ENCODE data around the gene ENO3. TPM values are rescaled to one million over a fixed set of nuclear protein-coding genes. Genes with fewer than 3 reads are reported as not detected.

The ENO3 gene
- total and polyA plus RNA-seq, 5 donors = 198 to 695 (median 246) TPM

DNA sequence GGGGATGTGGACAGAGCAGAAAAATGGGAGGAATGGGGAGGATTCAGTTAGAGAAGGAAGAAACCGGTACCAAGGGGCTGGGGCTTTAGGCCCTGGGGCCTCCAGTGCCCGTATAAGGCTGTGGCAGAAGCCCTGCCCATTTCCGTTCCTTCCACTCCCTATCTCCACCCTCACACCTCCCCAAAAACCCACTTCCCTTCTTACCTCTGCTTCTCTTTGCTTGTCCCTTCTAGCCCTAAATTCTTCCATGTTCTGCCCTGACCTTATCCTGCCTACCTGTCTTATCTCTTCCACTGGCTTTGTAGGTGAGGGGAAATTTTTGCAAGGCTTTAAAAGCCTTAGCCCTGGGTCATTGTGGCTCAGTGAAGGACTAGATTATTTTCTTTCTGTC is 6.8 kb upstream of the ENO3 start:
- Histone ChIP-seq H3K4me1 (ENCODE audit: control insufficient read depth, insufficient read depth, low read length) (peaks cover 7% of the 10 kb centered on the region), H3K4me3 (ENCODE audit: low read length) (no peak overlapping the region), H3K27me3 (ENCODE audit: control insufficient read depth, insufficient read depth) (no peaks in the 10 kb centered on the region), H3K9me3 (ENCODE audit: control insufficient read depth, low read length) (no peaks in the 10 kb centered on the region), H3K27ac (ENCODE audit: low read length) (no peak overlapping the region)
- ATAC-seq = no peak
- DNase-seq = peak in 2 of 3 donors; percentile 36 to 67
- 41% methylated on average over 3 of the region's 3 CpGs for WGBS
- intact Hi-C loops (cut with DNase I) = loop anchor here in 1 of 4 donors (5.0 kb wide), 1 partner anchor 37 kb away; no protein-coding TSS in a partner anchor

DNA sequence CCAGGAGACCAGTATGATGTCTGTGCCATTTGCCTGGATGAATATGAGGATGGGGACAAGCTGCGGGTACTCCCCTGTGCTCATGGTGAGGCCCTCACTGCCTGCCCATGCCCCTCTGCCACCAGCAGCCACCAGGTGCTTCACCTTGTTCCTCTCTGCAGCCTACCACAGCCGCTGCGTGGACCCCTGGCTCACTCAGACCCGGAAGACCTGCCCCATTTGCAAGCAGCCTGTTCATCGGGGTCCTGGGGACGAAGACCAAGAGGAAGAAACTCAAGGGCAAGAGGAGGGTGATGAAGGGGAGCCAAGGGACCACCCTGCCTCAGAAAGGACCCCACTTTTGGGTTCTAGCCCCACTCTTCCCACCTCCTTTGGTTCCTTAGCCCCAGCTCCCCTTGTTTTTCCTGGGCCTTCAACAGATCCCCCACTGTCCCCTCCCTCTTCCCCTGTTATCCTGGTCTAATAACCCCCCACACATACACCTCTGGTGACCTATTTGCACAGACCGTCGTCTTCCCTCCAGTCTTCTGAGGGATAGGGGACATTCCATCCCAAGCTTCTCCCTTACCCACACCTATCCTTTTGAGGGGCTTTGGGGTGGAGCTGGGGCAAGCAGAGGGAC is 6.3 kb upstream of the ENO3 start:
- peaks cover 7% of the 10 kb centered on the region for H3K4me1 ChIP-seq (ENCODE audit: control insufficient read depth, insufficient read depth, low read length)
- H3K9me3 ChIP-seq (ENCODE audit: control insufficient read depth, low read length) = no peaks in the 10 kb centered on the region
- H3K4me3 ChIP-seq (ENCODE audit: low read length) = no peak overlapping the region
- ATAC-seq (no peak), DNase-seq (no peak)
- peak overlapping the region; percentile 54 for H3K27ac ChIP-seq (ENCODE audit: low read length)
- no peaks in the 10 kb centered on the region for H3K27me3 ChIP-seq (ENCODE audit: control insufficient read depth, insufficient read depth)
- intact Hi-C loops (cut with DNase I) = loop anchor here in 1 of 4 donors (5.0 kb wide), 1 partner anchor 37 kb away; no protein-coding TSS in a partner anchor
- WGBS = 55% methylated on average over 8 of the region's 8 CpGs

DNA sequence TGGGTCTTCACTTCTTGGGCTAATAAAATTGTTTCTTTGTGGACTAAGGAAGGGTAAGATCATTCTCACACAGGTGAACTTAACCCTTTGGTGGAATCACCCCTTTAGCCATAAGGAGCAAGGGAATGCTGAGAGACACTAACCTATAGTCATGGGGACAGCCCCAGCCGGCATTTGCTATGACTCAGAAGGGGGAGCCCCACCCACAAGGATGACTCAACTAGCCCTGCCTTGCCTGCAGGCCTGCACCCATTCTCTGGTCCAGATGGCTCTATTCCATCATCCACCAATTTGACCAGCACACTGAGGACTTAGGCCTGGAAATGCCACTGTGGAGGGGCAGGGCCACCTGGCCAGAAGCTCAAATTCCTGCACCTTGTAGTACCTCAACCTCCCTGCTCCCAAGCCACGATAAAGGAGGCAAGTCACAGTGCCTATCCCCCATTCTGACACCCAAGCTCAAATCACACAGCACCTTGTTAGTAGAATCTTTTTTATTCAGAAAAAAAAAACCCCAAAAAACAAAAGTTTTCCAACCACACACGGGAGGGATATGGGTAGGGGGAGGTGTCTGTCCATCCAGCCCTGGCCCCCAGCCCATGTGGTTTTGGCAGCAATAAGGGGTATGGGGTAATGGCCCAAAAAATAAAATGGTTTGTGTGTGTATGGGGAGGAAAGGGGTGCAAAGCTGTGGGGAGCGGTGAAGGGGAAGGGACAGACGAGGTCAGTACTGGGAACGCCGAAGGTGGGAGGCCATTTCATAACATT is 5.6 kb upstream of the ENO3 start:
- WGBS = 44% methylated on average over 7 of the region's 7 CpGs
- intact Hi-C loops (cut with DNase I) = no loop called here
- peak overlapping the region; percentile 54 for H3K27ac ChIP-seq (ENCODE audit: low read length)

DNA sequence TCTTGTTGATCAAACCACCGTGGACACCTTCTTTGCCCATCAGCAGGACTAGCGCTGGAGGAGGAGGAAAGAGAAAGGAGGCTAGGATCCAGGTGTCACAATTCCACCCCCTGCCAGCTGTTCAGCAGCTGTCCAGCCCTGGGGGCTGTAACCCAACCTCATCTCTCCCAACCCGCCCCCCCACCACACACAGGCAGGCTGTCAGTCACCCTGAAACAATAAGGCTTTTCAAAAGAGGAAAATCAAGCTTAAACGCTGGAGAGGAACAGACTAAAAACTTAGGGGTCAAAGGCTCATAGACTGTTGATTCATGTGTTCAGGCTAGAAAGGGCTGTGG is 5.0 kb upstream of the ENO3 start:
- Histone ChIP-seq H3K27me3 (ENCODE audit: control insufficient read depth, insufficient read depth) (no peaks in the 10 kb centered on the region), H3K4me1 (ENCODE audit: control insufficient read depth, insufficient read depth, low read length) (peaks cover 7% of the 10 kb centered on the region), H3K27ac (ENCODE audit: low read length) (peak overlapping the region; percentile 34), H3K9me3 (ENCODE audit: control insufficient read depth, low read length) (no peaks in the 10 kb centered on the region), H3K4me3 (ENCODE audit: low read length) (no peak overlapping the region)
- DNase-seq = peak in 1 of 3 donors; percentile 5
- intact Hi-C loops (cut with DNase I) = no loop called here
- no peak for ATAC-seq
- 43% methylated on average over 4 of the region's 4 CpGs for WGBS

More for the DNA sequence above, 5.6 kb upstream of the ENO3 start:
- H3K27me3 ChIP-seq (ENCODE audit: control insufficient read depth, insufficient read depth) = no peaks in the 10 kb centered on the region
- H3K4me1 ChIP-seq (ENCODE audit: control insufficient read depth, insufficient read depth, low read length) = peaks cover 7% of the 10 kb centered on the region
- DNase-seq (peak; percentile 78 to 89 (median 87)), ATAC-seq (peak; percentile 6 to 52)
- no peaks in the 10 kb centered on the region for H3K9me3 ChIP-seq (ENCODE audit: control insufficient read depth, low read length)
- no peak overlapping the region for H3K4me3 ChIP-seq (ENCODE audit: low read length)

DNA sequence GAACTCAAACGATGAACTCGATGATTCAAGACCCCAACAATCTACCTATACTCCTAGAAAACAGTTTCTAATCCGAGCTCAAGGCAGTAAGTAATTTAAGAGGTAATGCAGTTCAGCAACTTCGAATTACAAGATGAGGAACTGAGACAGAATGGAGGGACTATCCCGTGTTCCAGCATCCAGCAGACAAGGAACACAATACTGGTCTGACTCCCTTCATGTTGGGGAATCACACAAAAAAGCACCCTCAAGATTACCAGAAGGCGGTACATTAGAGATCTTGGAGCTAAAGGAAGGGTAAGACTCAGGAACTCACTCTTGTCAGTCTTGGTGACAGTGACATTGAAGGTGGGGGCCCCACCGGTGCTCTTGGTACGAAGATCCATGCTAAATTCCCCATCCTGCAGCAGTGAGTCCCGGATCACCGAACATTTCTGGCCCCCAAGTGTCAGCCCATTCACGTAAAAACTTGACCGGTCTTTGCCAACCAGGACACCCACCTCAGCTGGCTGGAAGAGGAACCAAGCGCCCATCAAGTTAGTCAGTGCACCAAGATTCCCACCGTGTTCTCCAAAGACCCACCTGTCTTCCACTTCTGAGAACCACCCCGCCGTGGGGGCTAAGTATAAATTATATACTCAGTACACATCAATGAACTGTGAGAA is 4.5 kb upstream of the ENO3 start:
- DNase-seq (peak in 1 of 3 donors; percentile 39), ATAC-seq (no peak)
- Histone ChIP-seq H3K27me3 (ENCODE audit: control insufficient read depth, insufficient read depth) (no peaks in the 10 kb centered on the region), H3K4me3 (ENCODE audit: low read length) (peak overlapping the region; percentile 87), H3K9me3 (ENCODE audit: control insufficient read depth, low read length) (no peaks in the 10 kb centered on the region), H3K27ac (ENCODE audit: low read length) (no peak overlapping the region), H3K4me1 (ENCODE audit: control insufficient read depth, insufficient read depth, low read length) (peaks cover 5% of the 10 kb centered on the region)
- 32% methylated on average over 16 of the region's 16 CpGs for WGBS
- intact Hi-C loops (cut with DNase I) = no loop called here

DNA sequence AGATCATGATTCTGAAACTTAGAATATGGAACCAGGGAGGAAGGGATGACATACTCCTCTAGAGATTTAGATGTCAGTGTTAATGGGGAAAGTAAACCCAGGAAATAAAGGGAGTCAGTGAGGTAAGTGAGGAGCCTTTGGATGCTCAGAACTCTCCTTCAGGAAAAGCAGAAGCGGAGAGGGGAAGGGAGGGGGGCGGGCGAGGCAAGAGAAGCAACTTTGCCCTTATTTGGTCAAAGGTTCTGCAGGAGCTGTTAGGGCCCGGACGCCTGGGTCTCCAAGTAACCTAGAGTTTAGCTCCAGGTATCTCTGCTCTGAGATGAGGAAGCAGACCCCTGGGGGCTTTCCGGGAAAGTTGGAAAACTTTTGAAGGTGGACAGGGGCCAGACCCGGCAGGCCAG is 3.9 kb upstream of the ENO3 start:
- peak overlapping the region; percentile 42 for H3K27ac ChIP-seq (ENCODE audit: low read length)
- H3K27me3 ChIP-seq (ENCODE audit: control insufficient read depth, insufficient read depth) = no peaks in the 10 kb centered on the region
- H3K4me3 ChIP-seq (ENCODE audit: low read length) = peak overlapping the region; percentile 87
- 2% methylated on average over 7 of the region's 7 CpGs for WGBS
- ATAC-seq (no peak), DNase-seq (peak in 2 of 3 donors; percentile 57 to 67)
- peaks cover 5% of the 10 kb centered on the region for H3K4me1 ChIP-seq (ENCODE audit: control insufficient read depth, insufficient read depth, low read length)
- intact Hi-C loops (cut with DNase I) = no loop called here
- no peaks in the 10 kb centered on the region for H3K9me3 ChIP-seq (ENCODE audit: control insufficient read depth, low read length)

DNA sequence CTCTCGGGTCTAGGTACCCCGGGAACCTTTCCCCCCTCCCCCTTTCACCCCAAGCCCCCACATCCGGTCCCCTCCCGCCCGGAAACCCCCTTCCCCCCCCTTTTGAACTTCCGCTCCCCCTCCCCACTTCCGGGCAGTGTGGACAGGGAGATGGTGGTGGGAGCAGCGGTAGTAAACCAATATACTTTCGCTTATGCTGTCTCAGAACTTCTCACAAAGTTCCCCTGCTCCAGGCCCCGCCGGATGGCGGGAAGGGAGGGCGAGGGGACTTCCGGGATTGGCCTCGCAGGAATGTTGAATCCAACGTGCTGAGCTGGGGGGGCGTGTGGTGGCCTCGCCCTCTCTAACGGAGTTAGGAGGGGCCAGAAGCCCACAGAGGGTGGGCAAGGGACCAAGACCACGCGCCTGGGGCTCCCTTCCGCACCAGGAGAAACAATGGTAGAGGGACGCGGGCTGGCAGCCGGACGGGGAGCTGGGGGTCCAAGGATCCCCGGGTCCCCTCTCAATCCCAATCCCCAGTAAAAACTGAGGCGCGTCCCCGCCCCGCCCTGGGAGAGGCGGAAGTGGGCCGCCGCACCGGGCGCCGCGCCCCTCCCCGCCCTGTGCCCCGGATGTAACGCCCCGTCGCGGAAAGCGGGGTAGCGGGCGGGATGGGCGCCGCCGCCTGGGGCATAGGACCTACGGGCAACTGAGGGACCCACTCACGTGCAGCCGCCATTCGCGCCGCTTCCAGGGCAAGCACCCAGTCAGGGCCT is 3.3 kb upstream of the ENO3 start:
- H3K9me3 ChIP-seq (ENCODE audit: control insufficient read depth, low read length) = no peaks in the 10 kb centered on the region
- WGBS = under 1% methylated on average over 56 of the region's 56 CpGs
- peak overlapping the region; percentile 96 for H3K27ac ChIP-seq (ENCODE audit: low read length)
- intact Hi-C loops (cut with DNase I) = no loop called here
- H3K4me1 ChIP-seq (ENCODE audit: control insufficient read depth, insufficient read depth, low read length) = peaks cover 5% of the 10 kb centered on the region
- ATAC-seq = peak; percentile 49 to 50
- no peaks in the 10 kb centered on the region for H3K27me3 ChIP-seq (ENCODE audit: control insufficient read depth, insufficient read depth)
- peak; percentile 72 to 87 (median 85) for DNase-seq
- peak overlapping the region; percentile 87 for H3K4me3 ChIP-seq (ENCODE audit: low read length)

DNA sequence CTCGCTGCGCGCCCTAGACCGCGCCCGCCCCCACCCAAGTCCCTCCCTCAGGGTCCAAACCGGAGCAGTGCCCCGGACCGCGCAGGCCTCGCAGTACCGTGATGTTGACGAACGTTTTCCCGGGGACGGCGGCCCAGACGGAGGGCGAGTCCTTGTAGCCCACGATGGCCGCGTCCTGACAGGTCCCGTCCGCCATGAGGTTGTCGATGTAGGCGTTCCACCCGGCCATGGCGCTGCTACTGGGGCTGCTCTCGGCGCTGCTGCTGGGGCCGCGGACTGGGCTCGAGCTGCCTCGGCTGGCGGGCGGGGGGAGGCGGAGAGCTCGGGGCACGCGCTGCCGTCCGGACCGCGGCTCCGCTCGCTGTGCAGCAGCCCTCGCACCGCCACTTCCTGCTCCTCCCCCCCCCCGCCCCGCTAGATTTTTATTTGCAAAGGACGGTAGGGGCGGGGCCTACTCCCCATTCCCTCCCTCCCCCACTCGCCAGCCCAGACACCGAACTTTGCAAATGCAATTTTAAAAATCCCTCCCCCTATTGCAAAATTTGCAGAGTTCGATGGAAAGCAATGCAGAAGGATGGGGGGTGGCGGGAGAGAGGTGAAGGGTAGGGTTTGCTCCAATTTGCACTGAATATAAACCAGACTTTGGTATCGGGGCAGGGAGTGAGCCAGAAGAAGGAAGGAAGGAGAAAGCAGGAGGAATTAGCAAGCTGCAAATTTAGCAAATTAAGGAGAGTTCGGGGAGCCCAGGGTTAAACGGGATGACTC is 2.6 kb upstream of the ENO3 start, which contains the start of gene PFN1:
PFN1 (minus strand) TSS at position 365 of the 765 bp plus-strand sequence; CDS start at position 229, 136 bp downstream.
- peak; percentile 92 to 97 (median 96) for DNase-seq
- Histone ChIP-seq H3K4me3 (ENCODE audit: low read length) (peak within 1 kb of the TSS; percentile 87), H3K27me3 (ENCODE audit: control insufficient read depth, insufficient read depth) (no peaks in the 10 kb centered on the region), H3K4me1 (ENCODE audit: control insufficient read depth, insufficient read depth, low read length) (peaks cover 5% of the 10 kb centered on the region), H3K9me3 (ENCODE audit: control insufficient read depth, low read length) (no peaks in the 10 kb centered on the region), H3K27ac (ENCODE audit: low read length) (peak within 1 kb of the TSS; percentile 96)
- intact Hi-C loops (cut with DNase I) = no loop called here
- 1% methylated on average over 59 of the region's 59 CpGs for WGBS
- ATAC-seq = peak; percentile 75 to 82

DNA sequence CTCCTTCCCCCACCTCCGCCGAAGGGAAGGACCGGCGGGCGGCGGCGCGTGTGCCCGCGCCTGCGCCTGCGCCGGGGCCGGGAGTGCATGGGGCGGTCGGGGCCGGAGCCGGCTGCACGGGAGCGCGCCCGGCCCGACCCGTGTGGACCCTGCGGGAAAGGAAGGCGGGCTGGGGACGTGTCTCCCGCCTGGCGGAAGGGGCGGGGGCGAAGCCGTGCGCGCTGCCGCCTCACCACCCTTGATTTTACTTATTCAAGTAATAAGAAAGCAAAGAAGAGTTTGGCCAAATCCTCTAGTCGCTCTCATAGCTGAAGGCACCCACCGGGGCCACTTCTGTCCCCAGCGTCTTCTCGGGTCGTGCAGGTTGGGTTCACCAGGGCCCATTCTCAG is 2.0 kb upstream of the ENO3 start:
- H3K4me3 ChIP-seq (ENCODE audit: low read length) = peak overlapping the region; percentile 87
- under 1% methylated on average over 40 of the region's 40 CpGs for WGBS
- H3K4me1 ChIP-seq (ENCODE audit: control insufficient read depth, insufficient read depth, low read length) = peaks cover 5% of the 10 kb centered on the region
- ATAC-seq = peak; percentile 79 to 88
- peak overlapping the region; percentile 87 for H3K27ac ChIP-seq (ENCODE audit: low read length)
- DNase-seq = peak; percentile 87 to 95 (median 94)
- intact Hi-C loops (cut with DNase I) = no loop called here
- H3K9me3 ChIP-seq (ENCODE audit: control insufficient read depth, low read length) = no peaks in the 10 kb centered on the region
- no peaks in the 10 kb centered on the region for H3K27me3 ChIP-seq (ENCODE audit: control insufficient read depth, insufficient read depth)

Data from right cardiac atrium (tissue), 5 donors.